ENCODE measurements around the gene CDHR3. TPM values are rescaled to one million over a fixed set of nuclear protein-coding genes. Genes with fewer than 3 reads are reported as not detected.

The CDHR3 gene
- total RNA-seq = 2.3 and 4.0 TPM in 2 replicates
- long read RNA-seq = 0 reads

- Mint-ChIP-seq H3K4me1 (ENCODE audit: unreplicated experiment) (no peaks in the 10 kb centered on the region), H3K4me3 (ENCODE audit: unreplicated experiment) (no peak within 1 kb of the TSS), H3K27ac (ENCODE audit: unreplicated experiment) (no peak within 1 kb of the TSS)
These were observed at the start of gene CDHR3 for GRCh38 chr7:105963038-105963667. TSS of gene CDHR3 (plus strand) at chr7:105963264. CDS start at chr7:105963319, 55 bp downstream.

GRCh38 chr7:105913947-105914346 is 49.1 kb upstream of the CDHR3 start:
- peaks cover 9% of the 10 kb centered on the region for H3K36me3 Mint-ChIP-seq (ENCODE audit: unreplicated experiment)
- H3K27ac Mint-ChIP-seq (ENCODE audit: unreplicated experiment) = no peak overlapping the region
- H3K27me3 Mint-ChIP-seq (ENCODE audit: unreplicated experiment) = no peaks in the 10 kb centered on the region
- DNase-seq (ENCODE audit: extremely low spot score, unreplicated experiment) = no peak
- no peaks in the 10 kb centered on the region for H3K4me1 Mint-ChIP-seq (ENCODE audit: unreplicated experiment)
- peaks cover 9% of the 10 kb centered on the region for H3K9me3 Mint-ChIP-seq (ENCODE audit: unreplicated experiment)
- no peak for TF ChIP-seq CTCF (IDR thresholded peaks at IDR 0.05)
- H3K4me3 Mint-ChIP-seq (ENCODE audit: unreplicated experiment) = no peak overlapping the region

More at GRCh38 chr7:105963038-105963667, at the start of gene CDHR3:
- Mint-ChIP-seq H3K27me3 (ENCODE audit: unreplicated experiment) (peaks cover 42% of the 10 kb centered on the region), H3K9me3 (ENCODE audit: unreplicated experiment) (no peaks in the 10 kb centered on the region), H3K36me3 (ENCODE audit: unreplicated experiment) (no peaks in the 10 kb centered on the region)
- no peak for TF ChIP-seq CTCF (IDR thresholded peaks at IDR 0.05)
- no peak for DNase-seq (ENCODE audit: extremely low spot score, unreplicated experiment)

- H3K27me3 Mint-ChIP-seq (ENCODE audit: unreplicated experiment) = no peaks in the 10 kb centered on the region
- H3K4me3 Mint-ChIP-seq (ENCODE audit: unreplicated experiment) = no peak overlapping the region
- H3K27ac Mint-ChIP-seq (ENCODE audit: unreplicated experiment) = no peak overlapping the region
- peaks cover 4% of the 10 kb centered on the region for H3K36me3 Mint-ChIP-seq (ENCODE audit: unreplicated experiment)
- no peak for DNase-seq (ENCODE audit: extremely low spot score, unreplicated experiment)
- H3K9me3 Mint-ChIP-seq (ENCODE audit: unreplicated experiment) = no peaks in the 10 kb centered on the region
- TF ChIP-seq CTCF (IDR thresholded peaks at IDR 0.05) = no peak
- H3K4me1 Mint-ChIP-seq (ENCODE audit: unreplicated experiment) = no peaks in the 10 kb centered on the region
These were observed 46.5 kb upstream of the CDHR3 start for GRCh38 chr7:105916603-105917002.

- H3K4me1 Mint-ChIP-seq (ENCODE audit: unreplicated experiment) = no peaks in the 10 kb centered on the region
- H3K4me3 Mint-ChIP-seq (ENCODE audit: unreplicated experiment) = no peak overlapping the region
- H3K27ac Mint-ChIP-seq (ENCODE audit: unreplicated experiment) = no peak overlapping the region
- peaks cover 4% of the 10 kb centered on the region for H3K36me3 Mint-ChIP-seq (ENCODE audit: unreplicated experiment)
- DNase-seq (ENCODE audit: extremely low spot score, unreplicated experiment) = no peak
- no peaks in the 10 kb centered on the region for H3K9me3 Mint-ChIP-seq (ENCODE audit: unreplicated experiment)
- H3K27me3 Mint-ChIP-seq (ENCODE audit: unreplicated experiment) = no peaks in the 10 kb centered on the region
- TF ChIP-seq CTCF (IDR thresholded peaks at IDR 0.05) = no peak
These were observed 45.4 kb upstream of the CDHR3 start for GRCh38 chr7:105917659-105918058.

GRCh38 chr7:105920766-105921165 is 42.3 kb upstream of the CDHR3 start:
- Mint-ChIP-seq H3K27ac (ENCODE audit: unreplicated experiment) (no peak overlapping the region), H3K4me3 (ENCODE audit: unreplicated experiment) (no peak overlapping the region), H3K36me3 (ENCODE audit: unreplicated experiment) (peaks cover 7% of the 10 kb centered on the region), H3K27me3 (ENCODE audit: unreplicated experiment) (no peaks in the 10 kb centered on the region), H3K4me1 (ENCODE audit: unreplicated experiment) (no peaks in the 10 kb centered on the region), H3K9me3 (ENCODE audit: unreplicated experiment) (peaks cover 13% of the 10 kb centered on the region)
- DNase-seq (ENCODE audit: extremely low spot score, unreplicated experiment) = no peak
- TF ChIP-seq CTCF (IDR thresholded peaks at IDR 0.05) = no peak
